ENCODE results near the gene RERE. TPM values are rescaled to one million over a fixed set of nuclear protein-coding genes. Genes with fewer than 3 reads are reported as not detected.
A peak's percentile ranks its signal among the peaks of the same experiment; 100 is the strongest.

Gene RERE
- total RNA-seq, 4 donors from 2014 or later: 51.2 to 1,226 (median 253) TPM

DNA sequence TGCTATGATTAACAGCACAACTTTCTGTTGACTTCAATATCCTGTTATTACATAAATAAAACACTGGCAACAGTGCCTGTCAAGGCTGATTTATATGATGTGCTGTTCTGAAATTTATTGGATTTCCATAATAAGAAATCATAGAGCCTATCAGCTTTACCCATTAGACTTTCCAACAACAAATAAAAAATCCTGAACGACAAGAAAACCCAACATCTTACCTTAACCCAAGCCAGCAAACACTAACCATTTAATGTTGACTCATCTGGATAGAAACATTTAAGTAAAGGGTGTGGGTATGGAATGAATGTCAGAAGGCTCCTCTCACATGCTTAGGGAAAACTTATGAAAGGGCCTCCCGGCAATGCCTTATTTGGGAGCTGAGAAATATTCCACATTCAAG, 334.5 kb downstream of the RERE start:
- peaks cover 0 to 6% of the 10 kb centered on the region in 2 donors for H3K4me1 ChIP-seq
- TF ChIP-seq POLR2A (IDR thresholded peaks at IDR 0.05): no peak
- TF ChIP-seq, protein P1, sequence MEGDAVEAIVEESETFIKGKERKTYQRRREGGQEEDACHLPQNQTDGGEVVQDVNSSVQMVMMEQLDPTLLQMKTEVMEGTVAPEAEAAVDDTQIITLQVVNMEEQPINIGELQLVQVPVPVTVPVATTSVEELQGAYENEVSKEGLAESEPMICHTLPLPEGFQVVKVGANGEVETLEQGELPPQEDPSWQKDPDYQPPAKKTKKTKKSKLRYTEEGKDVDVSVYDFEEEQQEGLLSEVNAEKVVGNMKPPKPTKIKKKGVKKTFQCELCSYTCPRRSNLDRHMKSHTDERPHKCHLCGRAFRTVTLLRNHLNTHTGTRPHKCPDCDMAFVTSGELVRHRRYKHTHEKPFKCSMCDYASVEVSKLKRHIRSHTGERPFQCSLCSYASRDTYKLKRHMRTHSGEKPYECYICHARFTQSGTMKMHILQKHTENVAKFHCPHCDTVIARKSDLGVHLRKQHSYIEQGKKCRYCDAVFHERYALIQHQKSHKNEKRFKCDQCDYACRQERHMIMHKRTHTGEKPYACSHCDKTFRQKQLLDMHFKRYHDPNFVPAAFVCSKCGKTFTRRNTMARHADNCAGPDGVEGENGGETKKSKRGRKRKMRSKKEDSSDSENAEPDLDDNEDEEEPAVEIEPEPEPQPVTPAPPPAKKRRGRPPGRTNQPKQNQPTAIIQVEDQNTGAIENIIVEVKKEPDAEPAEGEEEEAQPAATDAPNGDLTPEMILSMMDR (IDR thresholded peaks at IDR 0.05): no peak
- H3K27me3 ChIP-seq: no peaks in the 10 kb centered on the region
- no peak for DNase-seq
- H3K9me3 ChIP-seq: no peaks in the 10 kb centered on the region
- intact Hi-C loops (cut with DNase I; ENCODE audit: low total_unique reads): no loop called here
- no peaks in the 10 kb centered on the region for H3K36me3 ChIP-seq
- no peak overlapping the region for H3K4me3 ChIP-seq
- H3K27ac ChIP-seq: peak overlapping the region; percentile 18 to 44

DNA sequence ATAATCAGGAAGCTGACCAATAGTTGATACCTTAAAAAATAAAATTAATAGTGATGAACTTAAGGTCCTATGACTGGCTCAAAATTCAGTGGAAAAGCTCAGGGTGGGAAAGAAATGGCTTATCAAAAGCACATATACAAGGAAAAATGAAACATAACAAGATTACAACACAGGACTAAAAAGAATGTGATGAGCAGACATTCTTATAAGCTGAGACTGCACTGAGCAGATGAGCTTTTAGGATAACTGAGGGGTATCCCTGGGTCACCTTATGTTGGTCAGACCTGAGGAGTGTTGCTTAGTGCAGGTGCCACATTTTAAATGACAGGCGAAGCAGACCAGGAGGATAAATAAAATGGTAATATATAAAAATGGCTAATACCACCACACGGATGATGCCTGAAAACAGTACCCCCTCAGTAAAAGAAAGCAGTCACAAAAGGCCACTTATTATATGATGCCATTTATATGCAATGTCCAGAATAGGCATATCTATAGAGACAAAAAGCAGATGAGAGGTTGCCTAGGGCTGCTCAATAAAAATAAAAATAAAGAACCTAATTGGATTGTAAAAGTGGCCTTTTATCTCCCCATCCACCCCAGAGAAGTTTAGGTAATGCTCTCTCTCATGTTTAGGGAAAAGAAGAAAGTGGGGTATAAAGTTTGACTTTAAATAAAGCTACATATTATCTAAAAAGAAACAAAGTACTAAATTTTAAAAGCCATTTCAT, 335.6 kb downstream of the RERE start:
- Histone ChIP-seq H3K27ac (peak overlapping the region; percentile 11 to 29), H3K36me3 (no peaks in the 10 kb centered on the region), H3K4me1 (peaks cover 0 to 6% of the 10 kb centered on the region in 2 donors), H3K4me3 (no peak overlapping the region), H3K9me3 (no peaks in the 10 kb centered on the region), H3K27me3 (no peaks in the 10 kb centered on the region)
- intact Hi-C loops (cut with DNase I; ENCODE audit: low total_unique reads): no loop called here
- DNase-seq: no peak
- no peak for TF ChIP-seq POLR2A (IDR thresholded peaks at IDR 0.05)
- TF ChIP-seq, protein P1 (IDR thresholded peaks at IDR 0.05): no peak

DNA sequence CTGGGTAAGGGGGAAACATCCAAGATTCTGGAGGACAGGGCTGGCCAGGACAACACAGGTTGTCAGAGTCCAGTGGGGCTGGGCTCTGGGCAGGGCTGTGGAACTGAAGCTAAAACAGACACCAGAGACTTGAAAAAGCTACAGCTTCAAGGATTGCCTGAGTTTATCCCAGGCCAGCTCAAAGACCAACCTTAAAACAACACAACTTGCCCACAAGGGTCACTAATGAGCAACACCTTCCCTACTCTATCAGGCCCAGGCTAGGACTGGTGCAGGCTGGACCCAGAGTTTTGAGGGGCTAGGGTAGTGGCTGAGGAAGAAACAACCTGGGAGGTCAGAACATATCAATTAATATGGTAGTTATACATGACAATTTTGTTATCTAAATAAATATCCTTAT, 338.9 kb downstream of the RERE start:
- Histone ChIP-seq H3K9me3 (no peaks in the 10 kb centered on the region), H3K36me3 (no peaks in the 10 kb centered on the region), H3K4me3 (no peak overlapping the region), H3K4me1 (peaks cover 3 to 23% of the 10 kb centered on the region in 2 donors), H3K27ac (peak overlapping the region; percentile 17 to 60), H3K27me3 (no peaks in the 10 kb centered on the region)
- intact Hi-C loops (cut with DNase I; ENCODE audit: low total_unique reads): no loop called here
- DNase-seq: no peak
- TF ChIP-seq, protein P1 (IDR thresholded peaks at IDR 0.05): no peak
- TF ChIP-seq POLR2A (IDR thresholded peaks at IDR 0.05): no peak

DNA sequence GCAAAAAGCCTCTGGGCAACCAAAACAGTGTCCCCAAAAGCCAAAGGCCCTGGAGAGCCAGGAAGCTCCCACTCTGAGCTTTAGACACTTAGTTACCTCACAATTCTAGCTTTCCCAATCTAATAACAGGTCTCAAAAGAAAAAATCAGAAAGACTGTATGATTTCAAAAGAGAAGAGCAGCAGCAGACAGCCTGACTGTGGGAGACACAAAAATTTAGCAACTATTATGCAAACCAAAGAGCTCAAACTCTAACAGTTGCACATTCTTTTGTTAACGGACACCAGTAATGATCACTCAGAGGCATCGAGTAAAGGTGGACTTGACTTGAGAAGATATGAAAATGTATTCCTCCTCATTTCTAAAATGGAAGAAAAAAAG, 339.5 kb downstream of the RERE start:
- Histone ChIP-seq H3K27me3 (no peaks in the 10 kb centered on the region), H3K27ac (peak overlapping the region; percentile 43 to 60)

More for the DNA sequence above, 339.5 kb downstream of the RERE start:
- Histone ChIP-seq H3K36me3 (no peaks in the 10 kb centered on the region), H3K4me3 (no peak overlapping the region), H3K9me3 (no peaks in the 10 kb centered on the region), H3K4me1 (peaks cover 3 to 21% of the 10 kb centered on the region in 2 donors)
- no peak for DNase-seq
- intact Hi-C loops (cut with DNase I; ENCODE audit: low total_unique reads): no loop called here
- no peak for TF ChIP-seq POLR2A (IDR thresholded peaks at IDR 0.05)
- TF ChIP-seq, protein P1 (IDR thresholded peaks at IDR 0.05): no peak

All from uterus (tissue), 4 donors.